ENCODE results near the gene FBXO24.
"Not testable (repeated sequence)": the region's sequence is repeated elsewhere in the genome, so short reads cannot be mapped to it uniquely, and the experiment has no call there.

Gene FBXO24, protein sequence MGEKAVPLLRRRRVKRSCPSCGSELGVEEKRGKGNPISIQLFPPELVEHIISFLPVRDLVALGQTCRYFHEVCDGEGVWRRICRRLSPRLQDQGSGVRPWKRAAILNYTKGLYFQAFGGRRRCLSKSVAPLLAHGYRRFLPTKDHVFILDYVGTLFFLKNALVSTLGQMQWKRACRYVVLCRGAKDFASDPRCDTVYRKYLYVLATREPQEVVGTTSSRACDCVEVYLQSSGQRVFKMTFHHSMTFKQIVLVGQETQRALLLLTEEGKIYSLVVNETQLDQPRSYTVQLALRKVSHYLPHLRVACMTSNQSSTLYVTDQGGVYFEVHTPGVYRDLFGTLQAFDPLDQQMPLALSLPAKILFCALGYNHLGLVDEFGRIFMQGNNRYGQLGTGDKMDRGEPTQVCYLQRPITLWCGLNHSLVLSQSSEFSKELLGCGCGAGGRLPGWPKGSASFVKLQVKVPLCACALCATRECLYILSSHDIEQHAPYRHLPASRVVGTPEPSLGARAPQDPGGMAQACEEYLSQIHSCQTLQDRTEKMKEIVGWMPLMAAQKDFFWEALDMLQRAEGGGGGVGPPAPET

DNA sequence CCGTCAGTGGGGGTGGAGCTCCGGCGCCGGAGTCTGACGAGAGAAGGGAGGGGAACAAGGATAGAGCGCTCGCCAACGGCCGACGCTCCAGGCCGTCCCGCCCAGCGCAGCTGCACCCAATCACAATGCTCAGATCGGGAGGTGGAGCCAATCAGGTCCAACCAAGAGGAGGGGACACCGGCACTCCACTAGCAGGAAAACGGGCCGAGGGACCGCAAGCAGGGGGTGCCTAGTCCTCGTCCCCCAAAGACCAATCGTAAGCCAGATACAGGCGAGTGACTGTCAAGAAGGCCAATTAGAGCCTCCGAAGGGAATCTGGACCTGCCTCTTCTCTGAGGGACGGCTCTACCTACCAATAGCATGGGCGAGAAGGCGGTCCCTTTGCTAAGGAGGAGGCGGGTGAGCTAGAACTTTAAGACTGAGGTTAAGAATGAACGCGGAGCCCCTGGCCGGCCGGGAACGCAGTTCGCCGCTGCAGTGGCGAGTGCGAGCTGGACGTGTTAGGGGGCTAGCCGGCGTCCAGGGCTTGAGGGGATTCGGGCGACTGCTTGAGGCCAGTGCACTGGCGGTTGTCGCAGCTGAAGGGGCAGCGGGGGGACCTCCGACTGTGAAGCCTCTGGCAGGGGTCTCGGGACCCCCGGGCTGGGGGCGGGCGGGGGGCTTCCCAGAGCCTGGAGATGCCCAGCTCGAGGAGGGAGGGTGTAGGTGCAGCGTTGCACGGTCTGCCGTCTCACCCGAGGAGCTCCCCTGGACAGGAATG, at the start of gene FBXO24:
Gene FBXO24 (plus strand): TSS at position 63 of the 760 bp plus-strand sequence. CDS start 298 bp downstream, at position 361.
- Mint-ChIP-seq H3K4me1 (peaks cover 37% of the 10 kb centered on the region), H3K4me3 (peak within 1 kb of the TSS; percentile 91 to 95), H3K27me3 (peaks cover 18% of the 10 kb centered on the region), H3K9me3 (no peaks in the 10 kb centered on the region), H3K27ac (peak within 1 kb of the TSS; percentile 91 to 96)
- peak; percentile 88 for ATAC-seq
- DNase-seq: peak; percentile 98 to 100

DNA sequence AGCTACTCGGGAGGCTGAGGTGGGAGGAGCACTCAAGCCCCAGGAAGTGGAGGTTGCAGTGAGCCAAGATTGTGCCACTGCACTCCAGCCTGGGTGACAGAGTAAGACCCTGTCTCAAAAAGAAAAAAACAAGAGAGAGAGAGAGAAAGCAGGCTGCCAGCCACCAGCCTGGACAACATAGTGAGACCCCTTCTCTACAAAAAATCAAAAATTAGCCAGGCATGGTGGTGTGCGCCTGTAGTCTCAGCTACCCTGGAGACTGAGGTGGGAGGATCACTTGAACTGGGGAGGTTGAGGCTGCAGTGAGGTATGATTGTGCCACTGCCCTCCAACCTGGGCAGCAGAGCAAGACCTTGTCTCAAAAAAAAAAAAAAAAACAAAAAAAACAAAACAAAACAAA, 49.4 kb upstream of the FBXO24 start:
- DNase-seq, ATAC-seq, H3K27me3 Mint-ChIP-seq, H3K4me3 Mint-ChIP-seq, H3K9me3 Mint-ChIP-seq: not testable (repeated sequence)
- Mint-ChIP-seq H3K27ac (peak overlapping the region in 1 of 2 donors; percentile 69), H3K4me1 (peaks cover 32% of the 10 kb centered on the region)

DNA sequence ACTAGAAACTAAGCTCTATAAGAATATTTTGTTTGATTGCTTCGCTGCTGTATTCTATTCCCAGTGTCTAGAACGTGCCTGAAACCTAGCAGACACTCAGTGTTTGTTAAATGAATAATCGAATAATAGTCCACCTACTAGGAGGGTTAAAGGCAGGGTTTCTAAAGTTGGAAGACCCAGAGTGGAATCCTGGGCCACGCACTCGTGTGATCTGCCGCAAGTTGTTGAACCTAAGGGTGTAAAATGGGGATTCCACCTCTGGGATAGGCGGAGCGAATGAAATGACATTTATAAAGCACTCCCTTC, 47.8 kb upstream of the FBXO24 start:
- Mint-ChIP-seq H3K27me3 (no peaks in the 10 kb centered on the region), H3K9me3 (no peaks in the 10 kb centered on the region), H3K4me1 (peaks cover 48% of the 10 kb centered on the region), H3K27ac (peak overlapping the region; percentile 29 to 97), H3K4me3 (peak overlapping the region; percentile 85 to 97)
- DNase-seq: no peak
- ATAC-seq: no peak

DNA sequence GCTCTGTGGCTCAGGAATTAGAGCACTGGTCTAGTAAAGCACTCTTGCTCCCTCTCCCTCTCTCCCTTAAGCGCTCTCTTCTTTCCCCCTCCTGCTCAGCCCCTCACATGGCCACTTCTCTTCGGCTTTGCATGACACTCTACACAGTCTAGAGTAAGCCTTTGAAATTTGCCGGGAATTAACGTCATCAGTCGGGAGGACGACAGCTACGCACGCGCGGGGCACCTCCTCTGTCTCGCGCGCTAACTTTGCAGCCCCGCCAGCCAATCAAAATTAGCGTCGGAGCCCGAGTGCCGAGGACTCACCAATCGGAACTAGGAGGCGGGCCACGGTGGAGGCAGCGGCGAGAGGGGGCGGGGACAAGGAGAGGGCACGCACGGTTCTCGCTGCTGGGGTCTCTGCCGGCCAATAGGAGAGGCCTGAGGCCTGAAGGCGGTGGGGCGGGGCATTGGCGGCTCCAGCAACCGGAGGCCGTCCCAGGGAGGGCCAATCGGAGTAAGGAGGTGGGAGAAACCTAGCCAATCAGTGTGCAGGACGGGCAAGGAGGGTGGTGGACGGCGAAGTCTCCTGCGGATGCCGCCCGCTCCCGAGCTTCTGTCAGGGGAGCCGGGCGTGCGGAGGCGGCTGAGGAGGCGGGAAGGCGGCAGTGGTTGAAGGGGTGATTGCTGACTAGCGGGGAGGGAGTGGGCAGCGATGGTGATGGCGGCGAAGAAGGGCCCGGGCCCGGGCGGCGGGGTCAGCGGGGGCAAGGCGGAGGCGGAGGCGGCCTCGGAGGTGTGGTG, 47.3 kb upstream of the FBXO24 start, which contains the start of gene AGFG2:
Gene AGFG2 (plus strand): TSS at position 550 of the 782 bp plus-strand sequence. CDS start 144 bp downstream, at position 694.
- ATAC-seq: peak; percentile 94
- Mint-ChIP-seq H3K27ac (peak within 1 kb of the TSS; percentile 97 to 98), H3K4me1 (peaks cover 54% of the 10 kb centered on the region), H3K27me3 (no peaks in the 10 kb centered on the region), H3K4me3 (peak within 1 kb of the TSS; percentile 85 to 97), H3K9me3 (no peaks in the 10 kb centered on the region)
- DNase-seq: peak; percentile 100

DNA sequence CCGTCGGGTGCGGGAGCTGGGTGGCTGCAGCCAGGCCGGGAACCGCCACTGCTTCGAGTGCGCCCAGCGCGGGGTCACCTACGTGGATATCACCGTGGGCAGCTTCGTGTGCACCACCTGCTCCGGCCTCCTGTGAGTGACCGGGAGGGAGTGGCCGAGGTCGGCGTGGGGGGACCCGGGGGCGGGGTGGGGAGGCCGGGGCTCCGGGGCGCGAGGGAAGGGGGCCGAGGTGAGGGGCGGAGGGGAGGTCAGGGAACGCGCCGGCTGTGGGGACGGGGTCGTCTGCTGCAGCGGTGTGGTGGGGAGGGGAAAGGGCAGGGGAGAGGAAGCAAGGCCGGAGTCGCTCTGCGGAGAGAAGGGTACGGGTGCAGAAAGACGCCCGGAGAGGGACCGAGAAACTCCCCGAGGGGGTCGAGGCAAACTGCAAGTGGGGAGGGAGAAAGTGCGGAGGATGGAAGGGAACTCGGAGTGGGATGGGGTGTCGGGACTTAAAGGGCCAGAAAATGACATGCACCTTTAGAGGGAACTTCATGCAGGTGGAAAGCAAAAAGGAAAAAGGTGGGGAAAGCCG, 46.6 kb upstream of the FBXO24 start:
- ATAC-seq (no peak), DNase-seq (peak in 1 of 2 donors; percentile 38)
- H3K4me3 Mint-ChIP-seq: peak overlapping the region; percentile 85 to 97
- peaks cover 61% of the 10 kb centered on the region for H3K4me1 Mint-ChIP-seq
- no peaks in the 10 kb centered on the region for H3K9me3 Mint-ChIP-seq
- no peaks in the 10 kb centered on the region for H3K27me3 Mint-ChIP-seq
- peak overlapping the region; percentile 96 to 98 for H3K27ac Mint-ChIP-seq

DNA sequence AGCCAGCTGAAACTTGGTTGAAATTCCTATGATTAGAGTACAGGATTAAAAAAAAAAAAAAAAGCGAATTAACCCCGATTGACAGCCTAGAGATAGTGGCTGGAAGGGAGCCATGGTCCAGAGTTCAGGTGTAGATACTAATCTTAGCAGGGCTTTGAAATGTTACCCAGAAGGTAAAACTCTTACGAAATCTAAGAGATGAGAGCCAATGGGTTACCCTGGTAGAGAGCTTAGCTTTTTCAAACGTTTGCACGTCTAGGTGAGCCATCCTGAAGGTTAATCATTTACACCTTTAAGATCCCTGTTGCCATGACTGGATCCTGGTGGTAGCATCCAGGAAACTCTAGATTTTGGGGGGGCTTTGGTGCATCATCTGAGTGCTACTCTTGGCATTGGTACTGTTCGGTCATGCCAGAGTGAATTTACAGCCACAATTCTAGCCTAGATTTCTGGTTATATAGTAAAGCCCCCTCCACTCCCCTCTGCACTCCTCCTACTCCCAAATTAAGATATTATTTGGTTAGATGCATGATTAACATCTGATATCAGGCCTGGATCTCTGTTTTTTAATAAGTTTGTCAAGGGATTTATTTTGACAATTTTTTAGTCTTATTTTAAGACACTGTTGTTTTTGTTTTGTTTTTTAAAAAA, 45.9 kb upstream of the FBXO24 start:
- no peaks in the 10 kb centered on the region for H3K9me3 Mint-ChIP-seq
- H3K27me3 Mint-ChIP-seq: no peaks in the 10 kb centered on the region
- no peak for DNase-seq
- ATAC-seq: no peak
- peaks cover 67% of the 10 kb centered on the region for H3K4me1 Mint-ChIP-seq
- H3K4me3 Mint-ChIP-seq: peak overlapping the region; percentile 85 to 97
- peak overlapping the region; percentile 75 to 86 for H3K27ac Mint-ChIP-seq

DNA sequence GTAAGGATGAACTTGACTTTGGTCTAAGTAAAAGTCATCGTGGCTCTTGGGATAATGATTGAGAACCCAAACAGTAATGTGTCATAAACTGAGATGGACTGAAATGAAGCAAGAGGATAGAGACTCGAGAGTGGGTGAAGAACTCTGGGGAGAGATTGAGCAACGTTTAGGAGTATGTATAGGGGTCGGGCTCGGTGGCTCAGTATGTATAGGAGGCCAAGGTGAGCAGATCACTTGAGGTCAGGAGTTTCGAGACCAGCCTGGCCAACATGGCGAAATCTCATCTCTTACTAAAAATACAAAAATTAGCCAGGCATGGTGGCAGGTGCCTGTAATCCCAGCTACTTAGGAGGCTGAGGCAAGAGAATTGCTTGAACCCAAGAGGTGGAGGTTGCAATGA, 44.8 kb upstream of the FBXO24 start:
- Mint-ChIP-seq H3K4me3 (peak overlapping the region; percentile 85 to 97), H3K4me1 (peaks cover 78% of the 10 kb centered on the region), H3K27ac (peak overlapping the region in 1 of 2 donors; percentile 61)
- H3K9me3 Mint-ChIP-seq, ATAC-seq, H3K27me3 Mint-ChIP-seq, DNase-seq: not testable (repeated sequence)

DNA sequence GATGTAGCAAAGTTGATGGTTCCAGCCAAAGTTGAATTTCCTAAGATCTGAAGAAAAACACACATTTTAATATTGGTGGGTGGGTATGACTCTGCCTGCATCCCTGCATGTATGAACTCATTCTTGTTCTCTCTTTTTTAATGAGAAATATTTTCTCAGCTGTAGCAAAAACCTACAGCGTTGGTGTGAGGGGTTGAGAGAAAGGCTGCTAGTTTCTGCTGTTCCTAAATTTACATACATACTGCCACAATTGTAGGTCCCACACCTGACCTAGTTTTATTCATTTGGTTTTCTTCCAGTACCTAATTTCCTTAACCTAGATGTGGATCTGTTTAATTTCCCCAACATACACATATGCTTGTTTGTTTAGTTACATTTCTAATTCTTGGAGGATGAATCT, 42.5 kb upstream of the FBXO24 start:
- no peaks in the 10 kb centered on the region for H3K27me3 Mint-ChIP-seq

DNA sequence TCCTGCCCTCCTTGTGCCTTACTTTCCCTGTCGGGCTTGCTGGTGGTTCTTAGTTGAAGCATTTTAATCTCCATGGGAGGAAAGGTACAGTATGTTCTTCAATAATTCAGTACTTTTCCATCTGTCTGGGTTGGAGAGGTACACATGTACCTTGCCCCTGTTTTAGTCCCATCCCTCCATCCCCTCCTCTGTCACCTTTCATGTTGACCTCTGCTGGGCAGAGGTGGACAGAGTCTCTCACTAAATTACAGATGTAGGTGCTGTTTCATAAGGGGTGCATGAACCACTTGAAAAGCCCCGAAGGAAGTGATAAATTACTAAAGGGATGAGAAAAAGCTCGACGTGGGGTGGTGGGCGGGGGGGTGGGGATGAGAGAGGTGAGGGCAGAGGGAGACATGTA, 41.7 kb upstream of the FBXO24 start:
- DNase-seq: no peak
- Mint-ChIP-seq H3K9me3 (no peaks in the 10 kb centered on the region), H3K27me3 (no peaks in the 10 kb centered on the region), H3K4me3 (peak overlapping the region; percentile 85 to 97), H3K27ac (peak overlapping the region; percentile 92 to 95), H3K4me1 (peaks cover 98% of the 10 kb centered on the region)
- no peak for ATAC-seq

More for the DNA sequence above, 42.5 kb upstream of the FBXO24 start:
- peak overlapping the region; percentile 85 to 97 for H3K4me3 Mint-ChIP-seq
- peaks cover 90% of the 10 kb centered on the region for H3K4me1 Mint-ChIP-seq
- peak overlapping the region; percentile 92 to 95 for H3K27ac Mint-ChIP-seq
- no peaks in the 10 kb centered on the region for H3K9me3 Mint-ChIP-seq
- ATAC-seq: no peak
- DNase-seq: no peak

DNA sequence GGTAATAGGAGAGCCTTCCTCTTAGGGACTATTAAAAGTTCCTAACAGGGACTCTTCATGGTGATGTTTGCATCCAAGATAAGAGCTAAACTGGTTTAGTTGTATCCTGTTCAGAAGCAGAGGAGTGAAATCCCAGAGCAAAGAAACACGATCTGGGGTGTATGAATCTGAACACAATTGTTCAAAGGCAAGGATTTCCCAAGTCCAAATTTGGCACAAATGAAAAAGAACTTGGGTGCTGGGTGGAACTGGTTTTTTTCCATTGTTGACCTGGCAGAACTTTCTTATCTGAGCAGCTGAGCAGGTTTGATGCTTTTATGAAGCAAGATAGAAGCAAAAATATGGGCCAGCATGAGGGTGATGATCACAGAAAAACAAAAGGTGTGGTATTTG, 41.2 kb upstream of the FBXO24 start:
- Mint-ChIP-seq H3K27ac (peak overlapping the region; percentile 92 to 95), H3K4me1 (peaks cover 99% of the 10 kb centered on the region), H3K9me3 (no peaks in the 10 kb centered on the region), H3K27me3 (no peaks in the 10 kb centered on the region), H3K4me3 (peak overlapping the region; percentile 85 to 97)
- DNase-seq (no peak), ATAC-seq (no peak)

DNA sequence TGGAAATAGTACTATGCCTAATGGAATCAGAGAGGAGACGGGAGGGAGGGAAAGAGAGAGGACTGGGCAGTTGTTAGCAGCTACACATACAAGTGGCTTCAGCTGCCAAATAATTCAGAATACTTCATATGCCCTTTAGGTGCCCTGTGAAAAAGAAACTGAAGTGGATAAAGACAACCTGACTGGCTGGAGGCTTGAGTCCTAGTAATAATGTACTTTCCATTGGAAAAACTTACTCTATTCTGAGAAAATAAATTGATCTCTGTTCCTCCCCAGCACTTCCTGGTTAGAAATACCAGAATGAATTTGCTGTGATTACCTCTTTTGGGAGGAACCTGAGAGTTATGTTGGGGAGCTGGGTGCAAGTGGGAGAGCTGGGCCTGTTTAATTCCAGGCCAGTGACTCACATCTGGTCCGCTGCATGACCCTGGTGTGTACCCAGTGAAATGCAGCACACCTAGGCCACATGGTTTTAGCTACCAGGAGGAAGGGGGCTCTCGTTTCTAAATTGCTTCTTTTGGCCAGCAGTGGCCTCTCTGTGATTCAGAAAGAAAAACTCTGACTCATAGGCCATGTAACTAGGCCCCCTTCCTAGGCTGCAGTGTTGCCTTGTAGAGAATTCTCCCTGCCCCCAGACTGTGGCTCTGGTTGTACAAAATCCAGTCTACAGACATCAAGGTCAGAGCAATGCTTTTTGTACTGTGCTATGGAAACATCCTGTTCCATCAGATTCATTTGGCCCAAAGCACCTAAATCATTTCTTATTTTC, 40.6 kb upstream of the FBXO24 start:
- Mint-ChIP-seq H3K27ac (peak overlapping the region; percentile 92 to 95), H3K27me3 (no peaks in the 10 kb centered on the region), H3K4me3 (peak overlapping the region; percentile 85 to 97), H3K9me3 (no peaks in the 10 kb centered on the region), H3K4me1 (peaks cover 100% of the 10 kb centered on the region)
- ATAC-seq (peak; percentile 88), DNase-seq (peak; percentile 75 to 85)

DNA sequence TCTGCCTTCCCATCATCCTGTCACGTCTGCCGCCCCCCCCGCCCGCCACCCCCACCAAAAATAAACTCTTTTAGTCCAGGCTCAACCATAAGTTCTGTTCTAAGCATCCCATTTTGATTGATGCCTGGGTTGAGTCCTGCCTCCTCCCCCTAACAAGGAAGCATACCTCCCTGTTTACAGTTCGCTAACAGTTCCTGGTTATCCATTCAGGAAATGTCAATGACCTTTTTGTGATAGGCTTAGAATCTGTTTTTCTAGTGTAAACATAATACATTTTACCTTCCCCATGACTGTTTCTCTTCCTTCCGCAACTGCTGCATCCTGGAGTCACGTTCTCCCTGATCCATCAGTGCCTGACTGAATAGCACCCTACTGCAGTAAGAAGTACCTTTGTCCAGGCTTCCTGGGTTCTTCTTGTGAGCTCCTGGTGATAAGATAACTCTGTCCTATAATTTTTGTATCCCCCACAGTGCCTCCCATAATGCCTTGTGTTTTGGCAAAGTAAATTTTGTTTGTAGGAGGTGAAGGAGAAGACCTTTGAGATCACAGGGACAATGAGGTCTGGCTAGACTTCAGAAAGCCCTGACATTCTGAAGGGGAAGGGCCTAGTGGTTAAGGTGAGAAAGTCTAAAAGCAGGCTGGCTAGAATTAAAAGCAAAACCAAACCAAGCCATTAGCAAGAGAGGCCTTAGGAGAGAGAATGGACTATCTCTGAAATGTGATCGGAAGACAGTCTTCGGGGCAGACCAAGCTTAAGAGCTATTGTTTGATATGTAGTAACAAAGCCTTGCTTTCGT, 39.8 kb upstream of the FBXO24 start:
- peak overlapping the region; percentile 85 to 97 for H3K4me3 Mint-ChIP-seq
- DNase-seq (peak; percentile 44 to 48), ATAC-seq (peak; percentile 50)
- peak overlapping the region; percentile 92 to 95 for H3K27ac Mint-ChIP-seq
- H3K27me3 Mint-ChIP-seq: no peaks in the 10 kb centered on the region
- no peaks in the 10 kb centered on the region for H3K9me3 Mint-ChIP-seq
- H3K4me1 Mint-ChIP-seq: peaks cover 96% of the 10 kb centered on the region
